Subcutaneous adipose tissue (tissue), 4 donors: ENCODE measurements around the gene B3GNT4. TPM values are rescaled to one million over a fixed set of nuclear protein-coding genes. Genes with fewer than 3 reads are reported as not detected.

ENCODE experiments used
- CTCF ChIP-seq: fragments of 450-650 bp; IDR thresholded peaks from one replicate; pipeline ENCODE4 v1.5.1; 2016; ENCODE audit warnings: low read depth, mild to moderate bottlenecking, control low read depth, antibody characterized with exemption, moderate library complexity
- total RNA-seq, 4 donors: library from RNA; depleted of rRNA; stranded (reverse); fragments of >200 nt; gene quantifications; one replicate each; pipeline ENCODE4 v1.1.0, GENCODE V29; 2016

B3GNT4 gene
- total RNA-seq, 4 donors from 2014 or later: not detected

- no peak for TF ChIP-seq CTCF
These were observed 36.8 kb upstream of the B3GNT4 start for GRCh38 chr12:122166422-122167349.

- no peak for TF ChIP-seq CTCF
These were observed 36.1 kb upstream of the B3GNT4 start for GRCh38 chr12:122167356-122167925.

- no peak for TF ChIP-seq CTCF
These were observed 35.0 kb upstream of the B3GNT4 start for GRCh38 chr12:122168492-122168891.

- no peak for TF ChIP-seq CTCF
These were observed 32.1 kb upstream of the B3GNT4 start for GRCh38 chr12:122171399-122171798.

GRCh38 chr12:122172262-122172939 is 31.1 kb upstream of the B3GNT4 start:
- TF ChIP-seq CTCF: no peak

GRCh38 chr12:122174155-122174845 is 29.2 kb upstream of the B3GNT4 start, which contains the start of gene IL31:
Gene IL31 (minus strand): TSS chr12:122174221. CDS start chr12:122174172, 49 bp downstream.
- no peak for TF ChIP-seq CTCF
